Effector memory CD4-positive, alpha-beta T cell (primary cell): ENCODE measurements around the gene QPCTL.

Experiments used
- DNase-seq, 3 donors: peaks; one replicate each; pipeline ENCODE4 v3.0.0-alpha.2; 2020
- H3K27ac ChIP-seq: 2 replicates; pipeline ENCODE4 v1.7.0; 2013; ENCODE audit warnings: mild to moderate bottlenecking, low read length, moderate library complexity; ENCODE audit not compliant: insufficient read depth, poor library complexity, severe bottlenecking
- H3K27me3 ChIP-seq: replicated peaks from 2 replicates; pipeline ENCODE4 v1.7.0; 2013; ENCODE audit warnings: mild to moderate bottlenecking, low read length; ENCODE audit not compliant: insufficient read depth, control insufficient read depth, poor library complexity, severe bottlenecking
- H3K36me3 ChIP-seq: 2 replicates; pipeline ENCODE4 v1.7.0; 2013; ENCODE audit warnings: mild to moderate bottlenecking, low read length, moderate library complexity; ENCODE audit not compliant: control insufficient read depth, insufficient read depth
- H3K4me1 ChIP-seq: 2 replicates; pipeline ENCODE4 v1.7.0; 2013; ENCODE audit warnings: low read length, mild to moderate bottlenecking; ENCODE audit not compliant: control insufficient read depth, insufficient read depth, poor library complexity, severe bottlenecking
- H3K4me3 ChIP-seq: 2 replicates; pipeline ENCODE4 v1.7.0; 2013; ENCODE audit warnings: low read length, low read depth, mild to moderate bottlenecking; ENCODE audit not compliant: insufficient read depth, poor library complexity, severe bottlenecking
- H3K9me3 ChIP-seq: 2 replicates; pipeline ENCODE4 v1.7.0; 2013; ENCODE audit warnings: mild to moderate bottlenecking, low read length, moderate library complexity; ENCODE audit not compliant: control insufficient read depth
- total RNA-seq, 3 donors: gene quantifications; one replicate each; lab custom pipeline; 2026; lab: John Stamatoyannopoulos, UW

The QPCTL gene
- 8.5 to 14.4 (median 11.6) reads per million in 3 donors for total RNA-seq

DNA sequence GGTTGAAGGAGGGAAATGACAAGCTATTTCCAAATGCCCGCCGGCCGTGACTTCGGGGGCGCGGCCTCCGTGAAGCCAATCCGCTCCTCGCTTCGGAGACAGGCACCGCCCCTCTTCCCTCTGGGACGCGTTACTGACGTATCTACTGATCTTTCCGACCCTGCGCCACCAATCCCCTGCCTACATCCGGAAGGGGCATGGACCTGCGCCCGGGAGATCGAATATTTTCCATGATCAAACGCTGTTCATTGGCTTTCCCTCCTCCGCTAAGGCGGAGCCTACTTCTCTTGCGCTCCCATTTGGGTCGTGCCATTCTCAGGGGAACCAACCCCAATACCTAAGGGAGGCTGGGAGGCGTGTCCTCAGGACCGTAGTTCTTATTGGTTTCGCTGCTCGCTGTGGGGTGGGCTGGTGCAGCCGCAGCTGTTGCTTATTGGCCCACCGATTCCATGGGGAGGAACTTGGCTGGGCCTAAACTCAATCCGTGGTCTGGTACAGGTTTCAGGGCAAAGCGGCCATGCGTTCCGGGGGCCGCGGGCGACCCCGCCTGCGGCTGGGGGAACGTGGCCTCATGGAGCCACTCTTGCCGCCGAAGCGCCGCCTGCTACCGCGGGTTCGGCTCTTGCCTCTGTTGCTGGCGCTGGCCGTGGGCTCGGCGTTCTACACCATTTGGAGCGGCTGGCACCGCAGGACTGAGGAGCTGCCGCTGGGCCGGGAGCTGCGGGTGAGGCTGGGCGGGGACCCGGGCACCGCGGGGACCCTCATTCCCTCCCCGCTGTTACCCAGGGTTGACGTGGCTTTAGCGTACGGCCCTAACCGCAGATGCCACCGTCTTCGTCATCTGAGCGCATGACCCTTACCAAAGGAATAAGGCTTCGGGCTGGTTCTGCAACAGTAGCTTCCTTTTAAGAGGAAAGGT is at the start of gene QPCTL:
Gene QPCTL, plus strand, starts transcription at position 480 of the 919 bp plus-strand sequence. Its CDS starts 38 bp downstream, at position 518.
- H3K4me1 ChIP-seq, result peaks cover 15% of the 10 kb centered on the region
- H3K27me3 ChIP-seq, result no peaks in the 10 kb centered on the region
- peak within 1 kb of the TSS; percentile 69 for H3K4me3 ChIP-seq
- H3K27ac ChIP-seq, result peak within 1 kb of the TSS; percentile 83
- peak; percentile 93 to 96 (median 96) for DNase-seq
- no peaks in the 10 kb centered on the region for H3K9me3 ChIP-seq
- H3K36me3 ChIP-seq, result peaks cover 22% of the 10 kb centered on the region

DNA sequence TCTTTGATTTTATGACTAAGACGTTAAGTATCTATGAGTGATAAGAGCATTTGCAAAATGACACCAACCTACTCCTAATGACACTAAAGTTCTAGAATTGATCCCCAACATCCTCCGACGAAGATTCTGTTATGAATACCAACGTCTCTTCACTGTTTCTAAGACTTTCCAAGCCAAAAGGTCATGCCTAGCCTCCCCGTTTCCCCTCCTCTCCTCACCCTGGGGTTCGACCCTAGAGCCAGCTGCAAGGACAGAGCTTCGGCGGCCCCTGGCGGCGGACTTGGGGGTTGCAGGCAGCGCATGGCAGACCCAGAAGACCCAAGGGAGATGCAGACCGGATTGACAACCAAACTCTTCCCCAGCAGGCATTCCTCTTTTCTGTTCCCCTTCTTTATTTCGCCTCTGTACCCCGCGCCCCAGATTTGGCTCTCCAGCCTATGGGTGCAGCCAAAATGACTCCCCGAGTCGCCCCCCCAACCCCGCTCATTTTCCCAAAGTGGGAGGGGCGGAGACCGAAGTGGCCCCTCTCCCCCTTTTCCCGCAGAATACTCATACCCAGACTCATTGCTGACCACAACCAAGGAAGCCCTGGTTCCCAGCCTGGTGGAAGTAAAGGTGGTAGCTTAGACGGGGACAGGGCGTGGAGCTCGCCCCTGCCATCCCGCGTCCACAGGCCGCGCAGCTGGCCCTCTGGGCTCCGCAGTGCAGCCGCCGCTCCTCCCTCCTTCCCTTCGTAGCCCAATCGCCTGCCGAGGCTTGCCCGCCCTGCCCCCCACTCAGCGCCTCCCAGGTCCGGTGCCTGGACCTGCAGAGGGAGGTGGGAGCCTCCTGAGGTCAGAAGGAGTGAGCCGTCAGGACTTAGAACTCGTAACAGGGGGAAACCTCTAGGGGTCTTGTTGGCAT is 49.2 kb upstream of the QPCTL start:
- no peaks in the 10 kb centered on the region for H3K27me3 ChIP-seq
- no peaks in the 10 kb centered on the region for H3K36me3 ChIP-seq
- peak; percentile 65 to 76 (median 68) for DNase-seq
- H3K9me3 ChIP-seq, result no peaks in the 10 kb centered on the region
- H3K4me1 ChIP-seq, result peaks cover 30% of the 10 kb centered on the region
- H3K27ac ChIP-seq, result peak overlapping the region; percentile 96
- no peak overlapping the region for H3K4me3 ChIP-seq

DNA sequence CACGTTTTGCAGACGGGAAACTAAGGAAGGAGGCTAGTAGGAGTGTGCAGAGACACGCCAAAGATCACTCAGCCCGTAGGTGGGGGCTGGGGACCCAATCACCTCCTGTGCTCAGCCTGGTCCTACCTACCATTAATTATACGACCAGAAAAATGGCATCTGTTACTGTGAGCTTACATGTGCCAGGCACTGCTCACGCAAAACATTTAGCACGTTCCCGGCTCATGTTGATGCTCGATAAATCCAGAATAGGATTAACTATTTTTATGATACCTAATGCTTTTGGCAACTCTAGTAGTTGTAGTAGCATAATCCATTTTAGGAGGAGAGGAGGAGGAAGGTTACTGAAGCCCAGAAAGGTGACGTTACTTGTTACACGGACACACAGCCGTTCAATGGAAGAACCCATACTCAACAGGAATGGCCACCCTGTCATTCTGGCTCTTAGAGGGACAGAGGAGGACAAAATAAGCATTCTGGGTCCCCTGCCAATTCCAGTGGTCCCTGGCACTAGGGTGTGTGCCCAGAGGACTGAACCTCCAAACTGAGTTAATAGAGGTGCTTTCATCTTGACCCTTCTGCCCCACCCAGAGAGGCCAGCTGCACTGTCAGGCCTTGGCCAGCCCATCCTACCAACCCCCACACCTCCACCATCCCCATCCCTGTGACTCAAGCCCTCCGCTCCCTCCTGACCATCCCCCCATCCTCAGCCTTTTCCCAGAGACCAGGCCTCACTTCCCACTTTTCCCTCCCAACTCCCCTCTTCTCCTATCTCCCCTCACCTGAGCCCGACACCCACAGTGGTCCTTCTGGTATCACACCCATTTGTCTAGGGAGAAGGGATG is 48.3 kb upstream of the QPCTL start:
- Histone ChIP-seq H3K27me3 (no peaks in the 10 kb centered on the region), H3K4me1 (peaks cover 23% of the 10 kb centered on the region), H3K4me3 (no peak overlapping the region), H3K27ac (no peak overlapping the region), H3K36me3 (no peaks in the 10 kb centered on the region), H3K9me3 (no peaks in the 10 kb centered on the region)
- no peak for DNase-seq

DNA sequence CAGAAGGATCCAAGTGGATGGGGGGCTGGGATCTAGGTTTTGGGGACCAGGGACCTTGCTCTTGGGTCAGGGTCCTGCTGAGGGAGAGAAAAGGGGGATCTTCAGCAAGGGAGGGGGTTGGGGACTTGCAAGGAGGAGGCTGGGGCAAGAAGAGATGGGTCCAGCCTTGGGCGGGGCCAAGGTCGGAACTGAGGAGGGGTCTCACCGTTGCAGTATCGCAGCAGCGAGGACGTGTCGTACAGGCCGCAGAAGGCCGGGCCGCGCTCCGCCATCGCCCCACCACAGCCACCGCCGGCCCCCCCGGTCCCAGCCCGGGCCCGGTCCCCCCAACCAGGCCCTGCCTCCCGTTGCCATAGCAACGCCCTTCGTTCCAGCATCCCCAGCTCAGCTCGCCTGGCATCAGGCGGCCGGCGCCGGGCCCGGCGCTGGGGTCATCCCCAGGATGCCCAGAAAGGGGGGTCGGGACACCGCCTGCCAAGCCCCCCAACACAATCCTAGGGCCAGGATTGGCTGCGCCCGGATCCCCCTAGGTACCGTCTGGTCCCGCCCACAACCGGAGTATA is 47.3 kb upstream of the QPCTL start:
- H3K27me3 ChIP-seq, result no peaks in the 10 kb centered on the region
- H3K4me1 ChIP-seq, result peaks cover 21% of the 10 kb centered on the region
- peak overlapping the region; percentile 53 for H3K4me3 ChIP-seq
- no peak for DNase-seq
- no peak overlapping the region for H3K27ac ChIP-seq
- H3K36me3 ChIP-seq, result no peaks in the 10 kb centered on the region
- no peaks in the 10 kb centered on the region for H3K9me3 ChIP-seq

DNA sequence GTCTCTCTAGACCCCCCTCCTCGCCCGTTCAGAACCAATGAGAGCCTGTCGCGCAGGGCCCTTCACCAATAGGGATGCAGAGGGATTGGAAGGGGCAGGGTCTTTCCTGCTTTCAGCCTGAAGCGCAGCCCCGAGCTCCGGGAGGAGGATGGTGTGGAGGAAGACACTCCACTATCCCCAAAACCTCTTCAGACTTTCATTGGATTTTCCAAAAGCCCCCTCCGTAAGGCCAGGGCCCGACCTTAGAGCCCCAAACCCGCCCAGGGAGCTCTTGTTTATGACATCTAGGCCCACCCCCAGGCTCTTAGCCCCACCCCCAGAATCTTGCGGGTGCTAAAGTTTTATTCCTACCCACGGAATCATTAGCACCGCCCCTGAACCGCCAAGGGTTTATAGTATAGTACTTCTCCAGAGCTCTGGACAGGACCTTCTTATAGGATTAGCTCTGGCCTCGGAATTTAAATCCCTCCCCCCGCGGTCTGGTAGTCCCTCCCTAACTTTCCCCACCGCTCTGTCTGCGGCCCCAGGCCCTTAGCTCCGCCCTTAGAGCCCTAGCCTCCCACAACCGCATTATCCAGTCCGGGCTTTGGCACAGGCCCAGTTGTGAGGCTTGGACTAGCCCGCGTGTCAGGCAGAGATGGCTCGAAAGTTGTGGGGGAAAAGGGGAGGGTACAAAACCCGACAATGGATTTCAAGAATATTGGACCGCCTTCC is 46.7 kb upstream of the QPCTL start:
- peak overlapping the region; percentile 53 for H3K4me3 ChIP-seq

DNA sequence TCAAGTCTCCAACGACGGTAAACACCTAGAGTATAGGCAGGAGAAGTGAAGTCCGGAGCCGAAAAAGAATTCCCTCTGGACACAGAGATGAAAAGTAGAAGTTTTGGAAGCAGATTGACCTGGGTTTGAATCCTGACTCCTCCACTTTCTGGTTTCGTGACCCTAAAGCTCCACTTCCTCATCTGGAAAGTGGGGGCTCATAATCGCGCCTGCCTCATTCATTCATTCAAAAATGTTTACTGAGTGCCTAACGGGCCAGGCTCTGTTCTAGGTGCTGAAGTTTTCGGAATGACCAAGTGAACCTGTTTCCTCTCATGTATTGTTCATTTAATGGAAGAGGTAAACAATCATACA is 46.1 kb upstream of the QPCTL start:
- DNase-seq, result no peak
- Histone ChIP-seq H3K27ac (no peak overlapping the region), H3K36me3 (no peaks in the 10 kb centered on the region), H3K4me3 (peak overlapping the region; percentile 53), H3K27me3 (no peaks in the 10 kb centered on the region), H3K9me3 (no peaks in the 10 kb centered on the region), H3K4me1 (peaks cover 19% of the 10 kb centered on the region)

More for the DNA sequence above, 46.7 kb upstream of the QPCTL start:
- DNase-seq, result peak; percentile 56 to 68 (median 63)
- H3K36me3 ChIP-seq, result no peaks in the 10 kb centered on the region
- peak overlapping the region; percentile 26 for H3K27ac ChIP-seq
- no peaks in the 10 kb centered on the region for H3K27me3 ChIP-seq
- H3K9me3 ChIP-seq, result no peaks in the 10 kb centered on the region
- H3K4me1 ChIP-seq, result peaks cover 21% of the 10 kb centered on the region

DNA sequence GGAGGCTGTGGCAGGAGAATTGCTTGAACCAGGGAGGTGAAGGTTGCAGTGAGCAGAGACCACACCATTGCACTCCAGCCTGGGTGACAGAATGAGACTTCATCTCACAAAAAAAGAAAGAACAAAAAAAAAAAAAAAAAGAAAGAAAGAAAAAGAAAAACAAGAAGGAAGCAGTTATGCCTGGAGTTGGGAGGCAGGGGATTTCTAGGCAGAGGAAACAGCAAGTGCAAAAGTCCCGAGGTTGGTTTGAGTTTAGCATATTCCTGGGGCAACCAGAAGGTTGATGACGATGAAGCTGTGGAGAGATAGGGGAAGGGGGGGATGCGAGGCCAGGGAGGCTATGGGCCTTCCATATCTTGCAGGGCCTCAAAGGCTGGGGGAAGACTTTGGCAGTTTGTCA is 41.7 kb upstream of the QPCTL start:
- Histone ChIP-seq H3K4me1 (peaks cover 5% of the 10 kb centered on the region), H3K9me3 (no peaks in the 10 kb centered on the region), H3K36me3 (no peaks in the 10 kb centered on the region), H3K27ac (no peak overlapping the region), H3K4me3 (no peak overlapping the region), H3K27me3 (no peaks in the 10 kb centered on the region)
- DNase-seq, result no peak

DNA sequence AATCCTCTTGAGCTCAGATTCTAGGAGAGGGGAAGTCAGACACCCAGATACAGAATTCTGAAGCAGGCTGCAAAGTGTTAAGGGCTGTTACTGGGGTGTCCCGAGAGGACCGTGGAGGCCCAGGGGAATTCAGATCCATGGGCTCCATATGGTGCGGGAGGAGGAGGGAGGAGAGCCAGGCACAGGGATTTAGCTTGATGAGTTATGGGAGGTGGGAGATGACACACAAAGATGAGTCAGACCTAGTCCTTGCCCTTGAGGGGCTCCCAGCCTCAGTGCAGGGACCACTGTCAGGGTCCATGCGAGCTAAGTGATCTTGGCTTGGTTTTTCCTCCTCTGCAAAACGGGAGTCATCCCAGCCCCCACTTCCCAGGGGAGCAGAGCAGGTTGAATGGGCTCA is 38.8 kb upstream of the QPCTL start:
- Histone ChIP-seq H3K9me3 (no peaks in the 10 kb centered on the region), H3K4me3 (no peak overlapping the region)

DNA sequence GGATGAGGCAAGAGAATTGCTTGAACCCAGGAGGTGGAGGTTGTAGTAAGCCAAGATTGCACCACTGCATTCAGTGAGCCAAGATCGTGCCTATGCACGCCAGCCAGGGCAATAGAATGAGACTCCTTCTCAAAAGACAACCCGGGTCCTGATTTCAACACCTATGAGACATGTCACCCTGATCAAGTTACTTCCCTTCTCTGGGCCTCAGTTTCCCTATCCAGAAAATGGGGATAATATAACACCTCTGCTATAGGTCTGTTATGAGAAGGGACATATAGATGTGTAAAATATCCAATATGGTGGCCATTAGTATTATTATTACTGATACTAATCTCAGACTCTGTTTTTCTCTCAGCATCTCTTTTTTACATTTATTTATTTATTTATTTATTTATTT is 37.4 kb upstream of the QPCTL start:
- no peak for DNase-seq
- H3K27me3 ChIP-seq, result no peaks in the 10 kb centered on the region
- no peaks in the 10 kb centered on the region for H3K36me3 ChIP-seq
- H3K9me3 ChIP-seq, result no peaks in the 10 kb centered on the region
- no peak overlapping the region for H3K27ac ChIP-seq
- H3K4me3 ChIP-seq, result no peak overlapping the region
- H3K4me1 ChIP-seq, result no peaks in the 10 kb centered on the region

More for the DNA sequence above, 38.8 kb upstream of the QPCTL start:
- Histone ChIP-seq H3K27ac (no peak overlapping the region), H3K27me3 (no peaks in the 10 kb centered on the region), H3K4me1 (no peaks in the 10 kb centered on the region), H3K36me3 (no peaks in the 10 kb centered on the region)
- no peak for DNase-seq
